Measurements from ENCODE around the gene RPL6. TPM values are rescaled to one million over a fixed set of nuclear protein-coding genes. Genes with fewer than 3 reads are reported as not detected.

Gene RPL6
- total RNA-seq, 1 donor from 2014 or later, result 1,403 TPM

- DNase-seq (ENCODE audit: low spot score), result no peak
These were observed 28.6 kb downstream of the RPL6 start for GRCh38 chr12:112380663-112381405.

DNA sequence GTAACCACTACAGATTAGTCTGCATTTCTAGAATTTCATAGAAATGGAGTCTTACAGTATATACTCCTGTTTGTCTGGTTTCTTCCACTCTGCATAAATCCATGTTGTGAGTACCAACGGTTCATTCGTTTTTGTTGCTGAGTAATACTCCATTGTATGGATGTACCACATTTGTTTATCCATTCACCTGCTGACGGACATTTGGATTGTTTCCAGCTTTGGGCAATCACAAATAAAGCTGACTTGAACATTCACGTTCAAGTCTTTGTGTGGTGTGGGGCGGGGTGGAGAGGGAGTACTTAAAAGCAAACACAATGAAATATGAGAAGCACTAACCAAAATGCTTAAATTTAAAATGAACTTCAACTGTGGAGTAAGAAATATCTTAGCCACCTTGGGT is 34.3 kb downstream of the RPL6 start:
- no peak for DNase-seq (ENCODE audit: low spot score)

GRCh38 chr12:112374166-112374740 is 35.2 kb downstream of the RPL6 start:
- DNase-seq (ENCODE audit: low spot score), result no peak

GRCh38 chr12:112370868-112371510 is 38.4 kb downstream of the RPL6 start:
- DNase-seq (ENCODE audit: low spot score), result no peak

GRCh38 chr12:112370199-112370598 is 39.2 kb downstream of the RPL6 start:
- DNase-seq (ENCODE audit: low spot score), result no peak

GRCh38 chr12:112368856-112369255 is 40.5 kb downstream of the RPL6 start:
- DNase-seq (ENCODE audit: low spot score), result no peak

DNA sequence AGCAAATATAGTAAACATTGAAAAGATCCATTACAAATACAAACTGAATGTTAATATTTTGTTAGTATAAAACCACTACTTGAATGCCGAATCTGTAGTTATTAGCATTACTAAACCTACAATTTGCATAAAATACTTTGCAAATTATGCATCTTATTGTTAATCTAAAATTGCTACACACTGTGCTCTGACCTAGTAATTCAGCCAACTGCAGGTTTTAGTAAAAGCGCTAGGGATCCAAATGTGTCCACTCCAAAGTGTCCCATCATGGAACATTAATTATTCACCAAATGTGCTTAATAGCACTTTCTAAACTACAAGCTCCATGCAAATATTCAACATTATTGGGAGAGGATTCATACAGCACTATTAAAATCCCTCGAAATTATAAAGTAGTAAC is 41.4 kb downstream of the RPL6 start:
- no peak for DNase-seq (ENCODE audit: low spot score)

DNA sequence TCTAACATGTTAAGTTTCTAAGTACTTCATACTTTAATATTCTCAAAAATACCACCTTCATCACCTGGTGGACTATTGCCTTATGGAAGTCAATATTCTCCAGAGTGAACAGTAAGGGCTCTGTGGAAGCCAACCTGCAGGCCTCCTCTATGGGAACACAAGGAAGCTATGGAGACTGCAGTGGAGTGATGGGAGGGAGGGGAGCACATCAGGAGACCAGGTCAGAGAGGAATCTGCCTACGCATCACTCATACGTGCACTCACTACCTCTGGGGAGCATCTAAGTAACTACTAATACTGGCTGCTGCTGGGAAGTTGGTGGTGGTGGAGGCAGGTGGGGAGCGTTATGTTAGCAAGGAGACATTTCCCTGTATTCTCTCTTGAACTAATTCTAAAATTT is 47.1 kb downstream of the RPL6 start:
- no peak for DNase-seq (ENCODE audit: low spot score)

DNA sequence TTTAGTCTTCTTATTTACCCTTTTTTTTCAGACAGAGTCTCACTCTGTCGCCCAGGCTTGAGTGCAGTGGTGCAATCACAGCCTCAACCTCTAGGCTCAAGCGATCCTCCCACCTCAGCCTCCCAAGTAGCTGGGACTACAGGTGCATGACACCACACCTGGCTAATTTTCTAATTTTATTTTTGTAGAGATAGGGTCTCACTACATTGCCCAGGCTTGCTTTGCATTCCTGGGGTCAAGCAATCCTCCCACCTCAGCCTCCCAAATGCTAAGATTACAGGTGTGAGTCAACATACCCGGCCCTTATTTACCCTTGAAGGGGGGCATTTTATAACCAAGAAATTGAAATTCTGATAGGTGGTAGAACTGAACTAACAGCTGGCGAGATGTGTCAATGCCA is 48.1 kb downstream of the RPL6 start:
- DNase-seq (ENCODE audit: low spot score), result no peak

GRCh38 chr12:112359290-112359689 is 50.1 kb downstream of the RPL6 start:
- DNase-seq (ENCODE audit: low spot score), result no peak

DNA sequence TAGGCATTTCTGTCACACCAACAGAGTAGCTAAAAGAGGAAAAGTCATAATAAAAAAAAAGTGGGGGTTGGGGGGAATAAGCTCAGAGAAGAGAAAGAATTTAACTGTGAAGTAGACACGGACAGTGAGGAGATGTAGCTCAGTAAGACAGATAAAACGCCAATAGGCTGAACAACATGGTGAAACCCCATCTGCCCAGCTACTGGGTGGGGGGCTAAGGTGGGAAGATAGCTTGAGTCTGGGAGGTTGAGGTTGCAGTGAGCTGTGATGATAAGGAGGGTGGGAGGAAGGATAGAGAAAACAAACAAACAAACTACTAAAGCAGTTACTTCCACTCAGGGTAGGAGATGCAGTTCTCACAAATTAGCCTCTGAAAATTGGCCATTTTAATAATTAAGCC is 52.2 kb downstream of the RPL6 start:
- no peak for DNase-seq (ENCODE audit: low spot score)

Other genes starting within 250 kb of the RPL6 start
- gene HECTD4, start 27.2 kb downstream of the RPL6 start, total RNA-seq, result 68.2 TPM
- gene PTPN11, start 9.3 kb upstream of the RPL6 start, total RNA-seq, result 108 TPM

Measured in ureter (tissue), 1 donor.